ENCODE data around the gene PPA1.
A peak's percentile ranks its signal among the peaks of the same experiment; 100 is the strongest.

PPA1 gene

DNA sequence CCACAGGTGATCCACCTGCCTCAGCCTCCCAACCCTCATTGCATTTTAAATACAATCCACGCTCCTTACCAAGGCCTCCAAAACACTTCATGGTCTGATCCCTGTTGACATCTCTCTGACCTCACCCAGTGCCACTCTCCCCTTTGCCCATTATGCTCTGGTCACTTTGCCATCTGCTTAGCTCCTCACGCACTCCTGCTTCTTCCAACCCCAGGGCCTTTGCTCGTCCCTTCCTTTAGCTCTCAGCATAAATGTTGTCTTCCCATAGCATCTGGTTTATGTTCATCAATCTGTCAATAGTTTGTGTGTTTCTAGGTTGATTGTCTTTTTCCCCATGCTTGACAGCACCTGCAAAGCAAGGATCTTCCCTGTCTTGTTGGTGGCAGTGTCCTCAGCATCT is 36.5 kb upstream of the PPA1 start:
- no peak overlapping the region for H2AFZ ChIP-seq (ENCODE audit: low read length)
- no peak overlapping the region for H3K27ac ChIP-seq (replicated peaks; ENCODE audit: low read length)
- H3K23ac ChIP-seq (ENCODE audit: low read depth, low read length, poor library complexity), result no peak overlapping the region
- DNase-seq (ENCODE audit: low spot score), result no peak
- H3K9me3 ChIP-seq (replicated peaks in 1 of 2; ENCODE audit: control insufficient read depth in 2 of 2, insufficient read depth in 1 of 2, low read depth in 1 of 2, low read length in 2 of 2), result no peaks in the 10 kb centered on the region
- H2BK120ac ChIP-seq (ENCODE audit: low read depth, low read length), result no peak overlapping the region
- H3K4me3 ChIP-seq (ENCODE audit: low read length in 2 of 2), result peak overlapping the region in 1 of 2 donors; percentile 49
- no peak overlapping the region for H3K4me2 ChIP-seq (ENCODE audit: insufficient read depth, low read length, poor library complexity, severe bottlenecking)
- H3K36me3 ChIP-seq (replicated peaks in 1 of 2; ENCODE audit: control insufficient read depth in 2 of 2, insufficient read depth in 2 of 2, low read length in 2 of 2), result no peaks in the 10 kb centered on the region
- H2BK5ac ChIP-seq (ENCODE audit: low read length), result no peak overlapping the region
- no CpG with 5 or more reads among the region's 3 CpGs for WGBS, 2 donors (ENCODE audit: extremely low coverage in 2 of 2, insufficient read length in 2 of 2, insufficient replicate concordance in 1 of 2)
- no peak overlapping the region for H2BK15ac ChIP-seq (ENCODE audit: low read length)
- H3K9ac ChIP-seq (ENCODE audit: low read depth, low read length, poor library complexity), result no peak overlapping the region
- H4K91ac ChIP-seq (ENCODE audit: low read depth, low read length, poor library complexity), result no peak overlapping the region
- H3K4ac ChIP-seq (ENCODE audit: low read length), result no peak overlapping the region
- H2AK5ac ChIP-seq (ENCODE audit: low read depth, low read length), result no peak overlapping the region
- no peaks in the 10 kb centered on the region for H3K79me1 ChIP-seq (ENCODE audit: low read depth, low read length)
- H3K18ac ChIP-seq (ENCODE audit: low read length), result no peak overlapping the region
- H3K4me1 ChIP-seq (ENCODE audit: control insufficient read depth in 2 of 2, insufficient read depth in 1 of 2, low read depth in 1 of 2, low read length in 2 of 2), result no peaks in the 10 kb centered on the region
- H4K8ac ChIP-seq (ENCODE audit: low read depth, low read length), result no peak overlapping the region
- no peak overlapping the region for H2BK12ac ChIP-seq (ENCODE audit: low read length)
- H3K27me3 ChIP-seq (ENCODE audit: control insufficient read depth in 3 of 3, insufficient read depth in 3 of 3, low read depth in 1 of 3, low read length in 3 of 3), result peaks cover 0 to 3% (median 2%) of the 10 kb centered on the region in 3 experiments
- H3K14ac ChIP-seq (ENCODE audit: low read length), result no peak overlapping the region

DNA sequence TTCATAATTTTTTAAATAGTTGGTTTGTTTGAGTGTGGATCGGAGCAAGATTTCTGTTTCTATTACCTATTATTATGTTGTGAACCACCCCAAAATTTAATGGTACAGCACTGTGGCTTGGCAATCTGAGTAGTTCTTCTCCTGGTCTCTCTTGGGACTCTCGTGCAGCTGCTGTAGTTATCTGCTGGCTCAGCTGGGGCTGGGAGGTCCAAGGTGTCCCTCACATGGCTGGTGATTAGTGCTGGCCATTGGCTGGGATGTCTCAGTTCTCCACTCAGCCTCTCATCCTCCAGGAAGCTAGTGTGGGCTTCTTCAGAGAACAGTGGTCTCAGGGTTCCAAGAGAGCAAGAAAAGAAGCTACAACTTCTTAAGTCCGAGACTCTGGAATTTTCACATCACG is 35.1 kb upstream of the PPA1 start:
- Histone ChIP-seq H2AFZ (ENCODE audit: low read length) (no peak overlapping the region), H2BK15ac (ENCODE audit: low read length) (no peak overlapping the region), H3K36me3 (replicated peaks in 1 of 2; ENCODE audit: control insufficient read depth in 2 of 2, insufficient read depth in 2 of 2, low read length in 2 of 2) (no peaks in the 10 kb centered on the region), H3K4me2 (ENCODE audit: insufficient read depth, low read length, poor library complexity, severe bottlenecking) (no peak overlapping the region), H2AK5ac (ENCODE audit: low read depth, low read length) (no peak overlapping the region), H2BK12ac (ENCODE audit: low read length) (no peak overlapping the region), H3K27me3 (ENCODE audit: control insufficient read depth in 3 of 3, insufficient read depth in 3 of 3, low read depth in 1 of 3, low read length in 3 of 3) (peaks cover 0 to 3% (median 2%) of the 10 kb centered on the region in 3 experiments), H3K18ac (ENCODE audit: low read length) (no peak overlapping the region), H3K9ac (ENCODE audit: low read depth, low read length, poor library complexity) (no peak overlapping the region), H3K4me3 (ENCODE audit: low read length in 2 of 2) (no peak overlapping the region), H2BK5ac (ENCODE audit: low read length) (no peak overlapping the region), H2BK120ac (ENCODE audit: low read depth, low read length) (no peak overlapping the region), H3K79me1 (ENCODE audit: low read depth, low read length) (no peaks in the 10 kb centered on the region), H3K4ac (ENCODE audit: low read length) (no peak overlapping the region), H3K4me1 (ENCODE audit: control insufficient read depth in 2 of 2, insufficient read depth in 1 of 2, low read depth in 1 of 2, low read length in 2 of 2) (no peaks in the 10 kb centered on the region), H4K91ac (ENCODE audit: low read depth, low read length, poor library complexity) (no peak overlapping the region), H3K9me3 (replicated peaks in 1 of 2; ENCODE audit: control insufficient read depth in 2 of 2, insufficient read depth in 1 of 2, low read depth in 1 of 2, low read length in 2 of 2) (no peaks in the 10 kb centered on the region), H3K23ac (ENCODE audit: low read depth, low read length, poor library complexity) (no peak overlapping the region), H4K8ac (ENCODE audit: low read depth, low read length) (no peak overlapping the region), H3K14ac (ENCODE audit: low read length) (no peak overlapping the region), H3K27ac (replicated peaks; ENCODE audit: low read length) (no peak overlapping the region)
- no CpG with 5 or more reads among the region's 4 CpGs for WGBS, 2 donors (ENCODE audit: extremely low coverage in 2 of 2, insufficient read length in 2 of 2, insufficient replicate concordance in 1 of 2)
- no peak for DNase-seq (ENCODE audit: low spot score)

DNA sequence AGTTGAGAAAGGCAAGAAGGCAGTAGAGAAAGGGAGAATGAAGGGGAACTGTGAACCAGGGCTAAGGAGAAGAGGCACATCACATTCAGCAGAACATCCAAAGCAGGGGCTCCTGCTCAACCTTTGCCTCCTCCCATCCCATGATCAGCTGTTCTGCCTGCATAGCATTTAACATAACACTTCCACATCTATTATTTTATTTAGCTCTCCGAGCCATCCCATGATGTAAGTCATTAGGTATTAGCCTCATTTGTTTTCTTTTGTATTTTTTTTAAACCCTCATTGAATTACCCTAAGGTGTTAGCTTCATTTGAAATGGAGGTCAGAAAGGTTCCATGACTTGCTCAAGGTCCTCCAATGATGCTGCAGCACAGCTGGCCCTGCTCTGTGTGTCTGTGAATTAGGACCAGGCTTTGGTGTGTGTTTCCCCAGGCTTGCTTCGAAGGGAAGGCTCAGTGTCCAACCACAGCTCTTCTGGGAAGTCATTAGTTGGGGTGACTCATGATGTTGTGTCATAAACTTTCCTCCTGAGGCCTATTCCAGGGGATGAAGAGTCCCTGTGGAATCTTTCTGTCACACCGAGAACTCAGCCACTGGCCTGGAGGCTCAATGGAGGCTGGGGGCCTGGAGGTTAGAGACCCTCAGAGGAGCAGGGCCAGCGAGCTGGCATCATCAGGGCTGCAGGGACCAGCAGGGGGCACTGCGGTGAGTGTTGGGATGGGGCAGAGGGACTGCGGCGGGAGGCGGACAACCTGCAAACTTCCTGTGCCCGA is 34.1 kb upstream of the PPA1 start:
- Histone ChIP-seq H3K4me2 (ENCODE audit: insufficient read depth, low read length, poor library complexity, severe bottlenecking) (no peak overlapping the region), H3K36me3 (replicated peaks in 1 of 2; ENCODE audit: control insufficient read depth in 2 of 2, insufficient read depth in 2 of 2, low read length in 2 of 2) (no peaks in the 10 kb centered on the region), H3K27ac (replicated peaks; ENCODE audit: low read length) (no peak overlapping the region), H2BK15ac (ENCODE audit: low read length) (no peak overlapping the region), H2AFZ (ENCODE audit: low read length) (no peak overlapping the region), H4K91ac (ENCODE audit: low read depth, low read length, poor library complexity) (no peak overlapping the region), H3K27me3 (ENCODE audit: control insufficient read depth in 3 of 3, insufficient read depth in 3 of 3, low read depth in 1 of 3, low read length in 3 of 3) (peaks cover 0 to 3% (median 2%) of the 10 kb centered on the region in 3 experiments), H3K23ac (ENCODE audit: low read depth, low read length, poor library complexity) (no peak overlapping the region), H4K8ac (ENCODE audit: low read depth, low read length) (no peak overlapping the region), H3K79me1 (ENCODE audit: low read depth, low read length) (no peaks in the 10 kb centered on the region), H2AK5ac (ENCODE audit: low read depth, low read length) (no peak overlapping the region), H3K4me1 (ENCODE audit: control insufficient read depth in 2 of 2, insufficient read depth in 1 of 2, low read depth in 1 of 2, low read length in 2 of 2) (no peaks in the 10 kb centered on the region), H3K18ac (ENCODE audit: low read length) (peak overlapping the region; percentile 83), H3K4ac (ENCODE audit: low read length) (no peak overlapping the region), H2BK12ac (ENCODE audit: low read length) (no peak overlapping the region), H2BK5ac (ENCODE audit: low read length) (no peak overlapping the region), H2BK120ac (ENCODE audit: low read depth, low read length) (no peak overlapping the region), H3K14ac (ENCODE audit: low read length) (no peak overlapping the region), H3K9me3 (replicated peaks in 1 of 2; ENCODE audit: control insufficient read depth in 2 of 2, insufficient read depth in 1 of 2, low read depth in 1 of 2, low read length in 2 of 2) (no peaks in the 10 kb centered on the region), H3K4me3 (ENCODE audit: low read length in 2 of 2) (no peak overlapping the region), H3K9ac (ENCODE audit: low read depth, low read length, poor library complexity) (no peak overlapping the region)
- WGBS, 2 donors (ENCODE audit: extremely low coverage in 2 of 2, insufficient read length in 2 of 2, insufficient replicate concordance in 1 of 2), result no CpG with 5 or more reads among the region's 9 CpGs
- DNase-seq (ENCODE audit: low spot score), result no peak

DNA sequence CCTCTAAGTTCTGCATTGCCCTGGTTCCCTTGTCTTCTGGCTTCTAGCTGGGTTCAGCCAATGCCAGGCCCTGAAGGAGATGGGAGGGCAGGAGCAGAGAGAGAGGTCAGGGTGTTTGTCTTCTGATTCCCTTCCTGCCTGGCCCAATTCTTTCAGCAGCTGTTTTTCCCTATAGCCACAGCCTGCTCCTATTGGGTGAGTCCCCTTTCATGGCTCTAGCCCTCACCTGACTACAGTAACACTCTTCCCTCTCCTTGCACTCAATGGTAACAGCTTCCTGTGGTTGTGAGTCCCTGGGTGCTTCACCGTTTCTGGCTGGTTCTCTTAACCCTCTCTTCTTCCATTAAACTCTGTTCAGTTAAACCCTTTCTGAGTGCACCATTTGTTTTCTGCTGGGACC is 33.5 kb upstream of the PPA1 start:
- H2BK15ac ChIP-seq (ENCODE audit: low read length), result no peak overlapping the region
- no peak overlapping the region for H3K27ac ChIP-seq (replicated peaks; ENCODE audit: low read length)
- WGBS, 2 donors (ENCODE audit: extremely low coverage in 2 of 2, insufficient read length in 2 of 2, insufficient replicate concordance in 1 of 2), result no CpG with 5 or more reads among the region's 1 CpG

More for the DNA sequence above, 33.5 kb upstream of the PPA1 start:
- Histone ChIP-seq H2BK12ac (ENCODE audit: low read length) (no peak overlapping the region), H3K18ac (ENCODE audit: low read length) (no peak overlapping the region), H3K4me1 (ENCODE audit: control insufficient read depth in 2 of 2, insufficient read depth in 1 of 2, low read depth in 1 of 2, low read length in 2 of 2) (no peaks in the 10 kb centered on the region), H2AFZ (ENCODE audit: low read length) (no peak overlapping the region), H4K8ac (ENCODE audit: low read depth, low read length) (no peak overlapping the region), H3K27me3 (ENCODE audit: control insufficient read depth in 3 of 3, insufficient read depth in 3 of 3, low read depth in 1 of 3, low read length in 3 of 3) (peaks cover 0 to 3% (median 2%) of the 10 kb centered on the region in 3 experiments), H4K91ac (ENCODE audit: low read depth, low read length, poor library complexity) (no peak overlapping the region), H3K9me3 (replicated peaks in 1 of 2; ENCODE audit: control insufficient read depth in 2 of 2, insufficient read depth in 1 of 2, low read depth in 1 of 2, low read length in 2 of 2) (no peaks in the 10 kb centered on the region), H2BK120ac (ENCODE audit: low read depth, low read length) (no peak overlapping the region), H3K23ac (ENCODE audit: low read depth, low read length, poor library complexity) (no peak overlapping the region), H3K4me2 (ENCODE audit: insufficient read depth, low read length, poor library complexity, severe bottlenecking) (no peak overlapping the region), H3K36me3 (replicated peaks in 1 of 2; ENCODE audit: control insufficient read depth in 2 of 2, insufficient read depth in 2 of 2, low read length in 2 of 2) (no peaks in the 10 kb centered on the region), H3K79me1 (ENCODE audit: low read depth, low read length) (no peaks in the 10 kb centered on the region), H3K14ac (ENCODE audit: low read length) (no peak overlapping the region), H2BK5ac (ENCODE audit: low read length) (no peak overlapping the region), H2AK5ac (ENCODE audit: low read depth, low read length) (no peak overlapping the region), H3K4me3 (ENCODE audit: low read length in 2 of 2) (no peak overlapping the region), H3K9ac (ENCODE audit: low read depth, low read length, poor library complexity) (no peak overlapping the region), H3K4ac (ENCODE audit: low read length) (no peak overlapping the region)
- no peak for DNase-seq (ENCODE audit: low spot score)

Data from neuronal stem cell (in vitro differentiated cells).